Measurements from ENCODE around the gene WDR20.
"Not testable (repeated sequence)": the region's sequence is repeated elsewhere in the genome, so short reads cannot be mapped to it uniquely, and the experiment has no call there.

Gene WDR20

GRCh38 chr14:102234331-102235264 is 94.9 kb downstream of the WDR20 start:
- DNase-seq (ENCODE audit: low read depth in 2 of 2): no peak

- peak; percentile 41 to 48 for DNase-seq (ENCODE audit: low read depth in 2 of 2)
Measured at GRCh38 chr14:102235275-102235897, 95.7 kb downstream of the WDR20 start.

GRCh38 chr14:102236026-102236425 is 96.3 kb downstream of the WDR20 start:
- DNase-seq (ENCODE audit: low read depth in 2 of 2): no peak

GRCh38 chr14:102238131-102238530 is 98.4 kb downstream of the WDR20 start:
- no peak for DNase-seq (ENCODE audit: low read depth in 2 of 2)

GRCh38 chr14:102238766-102239165 is 99.1 kb downstream of the WDR20 start:
- no peak for DNase-seq (ENCODE audit: low read depth in 2 of 2)

- no peak for DNase-seq (ENCODE audit: low read depth in 2 of 2)
Measured at GRCh38 chr14:102239231-102239630, 99.5 kb downstream of the WDR20 start.

GRCh38 chr14:102240481-102240880 is 100.8 kb downstream of the WDR20 start:
- not testable (repeated sequence) for DNase-seq (ENCODE audit: low read depth in 2 of 2)

GRCh38 chr14:102241147-102241546 is 101.5 kb downstream of the WDR20 start:
- DNase-seq (ENCODE audit: low read depth in 2 of 2): no peak

- not testable (repeated sequence) for DNase-seq (ENCODE audit: low read depth in 2 of 2)
Measured at GRCh38 chr14:102243795-102244194, 104.1 kb downstream of the WDR20 start.

- no peak for DNase-seq (ENCODE audit: low read depth in 2 of 2)
Measured at GRCh38 chr14:102246071-102246470, 106.4 kb downstream of the WDR20 start.

- DNase-seq (ENCODE audit: low read depth in 2 of 2): no peak
Measured at GRCh38 chr14:102248121-102248520, 108.4 kb downstream of the WDR20 start.

- DNase-seq (ENCODE audit: low read depth in 2 of 2): no peak
Measured at GRCh38 chr14:102249041-102249440, 109.3 kb downstream of the WDR20 start.

GRCh38 chr14:102249981-102250380 is 110.3 kb downstream of the WDR20 start:
- no peak for DNase-seq (ENCODE audit: low read depth in 2 of 2)

- no peak for DNase-seq (ENCODE audit: low read depth in 2 of 2)
Measured at GRCh38 chr14:102250636-102251035, 110.9 kb downstream of the WDR20 start.

GRCh38 chr14:102251161-102251560 is 111.5 kb downstream of the WDR20 start:
- no peak for DNase-seq (ENCODE audit: low read depth in 2 of 2)

GRCh38 chr14:102252834-102253801 is 113.4 kb downstream of the WDR20 start:
- DNase-seq (ENCODE audit: low read depth in 2 of 2): no peak

GRCh38 chr14:102255401-102256190 is 115.9 kb downstream of the WDR20 start:
- DNase-seq (ENCODE audit: low read depth in 2 of 2): no peak

GRCh38 chr14:102256716-102257115 is 117.0 kb downstream of the WDR20 start:
- DNase-seq (ENCODE audit: low read depth in 2 of 2): no peak

GRCh38 chr14:102258136-102258535 is 118.4 kb downstream of the WDR20 start:
- no peak for DNase-seq (ENCODE audit: low read depth in 2 of 2)

Measured in fibroblast of skin of left quadriceps (primary cell).